GM12892 (cell line): Measurements from ENCODE around the gene GALNT14.

Experiments used
- POLR2A ChIP-seq: IDR thresholded peaks from 2 replicates; pipeline ENCODE4 v1.6.1; 2011; ENCODE audit warnings: low read depth, low read length, control low read depth
- POLR2AphosphoS5 ChIP-seq: IDR thresholded peaks from 2 replicates; pipeline ENCODE4 v1.6.1; 2011; ENCODE audit warnings: low read depth, low read length, control low read depth
- TAF1 ChIP-seq: IDR thresholded peaks from 2 replicates; pipeline ENCODE4 v1.6.1; 2011; ENCODE audit warnings: low read depth, mild to moderate bottlenecking, control low read depth, low read length, borderline replicate concordance

GRCh38 chr2:30956995-30957394 is 181.2 kb downstream of the GALNT14 start:
- TF ChIP-seq POLR2A (no peak), POLR2AphosphoS5 (no peak), TAF1 (no peak)
